Glutamatergic neuron (in vitro differentiated cells): Measurements from ENCODE around the gene ABR. TPM values are rescaled to one million over a fixed set of nuclear protein-coding genes. Genes with fewer than 3 reads are reported as not detected.
"Not testable (repeated sequence)": the region's sequence is repeated elsewhere in the genome, so short reads cannot be mapped to it uniquely, and the experiment has no call there.

Experiments
- DNase-seq: peaks from one replicate; pipeline ENCODE4 v3.0.0; 2022
- H3K27ac Mint-ChIP-seq: one replicate; pipeline ENCODE4 v1.8.0; 2020; ENCODE audit warnings: mild to moderate bottlenecking, mixed read lengths, inconsistent platforms; ENCODE audit not compliant: unreplicated experiment
- H3K27me3 Mint-ChIP-seq: one replicate; pipeline ENCODE4 v1.8.0; 2020; ENCODE audit warnings: mild to moderate bottlenecking, moderate library complexity, mixed read lengths, inconsistent platforms; ENCODE audit not compliant: unreplicated experiment
- H3K36me3 Mint-ChIP-seq: one replicate; pipeline ENCODE4 v1.8.0; 2020; ENCODE audit warnings: mild to moderate bottlenecking, mixed read lengths, inconsistent platforms; ENCODE audit not compliant: unreplicated experiment
- H3K4me1 Mint-ChIP-seq: one replicate; pipeline ENCODE4 v1.8.0; 2020; ENCODE audit warnings: mild to moderate bottlenecking, low read depth, mixed read lengths, inconsistent platforms; ENCODE audit not compliant: unreplicated experiment
- H3K4me3 Mint-ChIP-seq: one replicate; pipeline ENCODE4 v1.8.0; 2020; ENCODE audit warnings: mild to moderate bottlenecking, mixed read lengths, inconsistent platforms; ENCODE audit not compliant: unreplicated experiment
- H3K9me3 Mint-ChIP-seq: one replicate; pipeline ENCODE4 v1.8.0; 2020; ENCODE audit warnings: mild to moderate bottlenecking, moderate library complexity, mixed read lengths, inconsistent platforms; ENCODE audit not compliant: unreplicated experiment
- CTCF ChIP-seq: fragments of 200-600 bp; sonication (generic); IDR thresholded peaks from one replicate; pipeline ENCODE4 v1.5.0; 2021; ENCODE audit not compliant: partially characterized antibody, unreplicated experiment
- total RNA-seq: library from RNA; stranded (reverse); fragmentation: NEBNext Ultra II Directional; extraction: Animal tissue kit (Norgen Biotek cat#: 25700); gene quantifications from one replicate; pipeline ENCODE4 v1.2.1, GENCODE V29; 2021; ENCODE audit not compliant: unreplicated experiment

Gene ABR
- total RNA-seq, 1 donor from 2014 or later, result 219 TPM

DNA sequence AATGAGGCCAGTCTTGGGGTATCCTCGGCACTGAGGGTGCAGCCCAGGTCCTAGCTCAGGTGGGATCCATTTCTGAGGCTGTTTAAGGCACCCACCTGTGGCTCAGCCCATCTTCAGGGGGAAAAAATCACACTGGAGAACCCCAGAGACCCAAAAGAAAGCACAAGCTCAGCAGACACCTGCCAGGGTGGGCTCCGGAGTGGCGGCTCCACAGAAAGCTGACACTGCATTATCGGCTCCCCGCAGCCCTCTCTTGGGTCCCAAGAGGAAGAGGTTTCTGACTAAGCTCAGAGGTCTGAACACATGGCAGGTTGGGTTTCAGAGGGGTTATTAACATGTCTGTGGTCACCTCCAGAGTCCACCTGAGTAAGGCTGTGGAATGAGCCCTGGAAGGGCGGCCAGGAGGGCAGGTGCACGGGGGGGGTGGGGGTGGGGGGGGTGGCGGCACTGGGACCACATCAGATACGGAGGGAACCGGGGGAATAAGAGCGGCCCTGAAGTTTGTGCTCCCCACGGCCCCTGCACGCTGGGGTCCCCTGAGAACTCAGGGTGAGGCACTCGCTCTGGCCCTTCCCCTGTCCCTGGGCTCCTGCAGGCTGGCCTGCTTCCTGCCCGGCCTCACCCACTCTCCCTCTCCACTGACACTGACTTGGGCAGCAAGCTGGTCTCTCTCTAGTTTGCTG is 103.3 kb downstream of the ABR start:
- TF ChIP-seq CTCF, result no peak
- Mint-ChIP-seq H3K27ac (no peak overlapping the region), H3K27me3 (peaks cover 13% of the 10 kb centered on the region), H3K9me3 (peaks cover 10% of the 10 kb centered on the region), H3K4me1 (peaks cover 20% of the 10 kb centered on the region), H3K4me3 (no peak overlapping the region), H3K36me3 (no peaks in the 10 kb centered on the region)
- DNase-seq, result no peak

GRCh38 chr17:1074886-1075605 is 104.7 kb downstream of the ABR start:
- H3K4me1 Mint-ChIP-seq, result peaks cover 20% of the 10 kb centered on the region
- H3K36me3 Mint-ChIP-seq, result no peaks in the 10 kb centered on the region
- H3K27me3 Mint-ChIP-seq, result peaks cover 13% of the 10 kb centered on the region
- no peak for DNase-seq
- H3K27ac Mint-ChIP-seq, result no peak overlapping the region
- H3K4me3 Mint-ChIP-seq, result no peak overlapping the region
- no peak for TF ChIP-seq CTCF
- H3K9me3 Mint-ChIP-seq, result peaks cover 10% of the 10 kb centered on the region

DNA sequence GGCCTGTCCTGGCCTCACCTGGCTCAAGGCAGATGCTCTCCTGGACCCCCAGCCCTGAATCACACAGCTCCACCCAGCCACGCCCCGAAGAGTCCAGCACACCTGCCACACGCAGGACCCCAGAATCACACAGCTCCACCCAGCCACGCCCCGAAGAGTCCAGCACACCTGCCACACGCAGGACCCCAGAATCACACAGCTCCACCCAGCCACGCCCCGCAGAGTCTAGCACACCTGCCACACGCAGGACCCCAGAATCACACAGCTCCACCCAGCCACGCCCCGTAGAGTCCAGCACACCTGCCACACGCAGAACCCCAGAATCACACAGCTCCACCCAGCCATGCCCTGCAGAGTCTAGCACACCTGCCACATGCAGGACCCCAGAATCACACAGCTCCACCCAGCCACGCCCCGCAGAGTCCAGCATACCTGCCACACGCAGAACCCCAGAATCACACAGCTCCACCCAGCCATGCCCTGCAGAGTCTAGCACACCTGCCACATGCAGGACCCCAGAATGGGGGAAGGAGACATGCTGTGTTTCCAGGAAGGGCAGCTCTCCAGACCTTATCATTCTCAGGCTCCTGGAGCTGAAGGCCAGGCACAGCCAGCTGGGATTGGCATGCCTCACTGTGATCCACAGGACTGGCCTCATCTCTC is 105.7 kb downstream of the ABR start:
- H3K4me1 Mint-ChIP-seq, result peaks cover 18% of the 10 kb centered on the region
- DNase-seq, H3K36me3 Mint-ChIP-seq, H3K9me3 Mint-ChIP-seq, H3K27me3 Mint-ChIP-seq, H3K4me3 Mint-ChIP-seq, H3K27ac Mint-ChIP-seq: not testable (repeated sequence)

DNA sequence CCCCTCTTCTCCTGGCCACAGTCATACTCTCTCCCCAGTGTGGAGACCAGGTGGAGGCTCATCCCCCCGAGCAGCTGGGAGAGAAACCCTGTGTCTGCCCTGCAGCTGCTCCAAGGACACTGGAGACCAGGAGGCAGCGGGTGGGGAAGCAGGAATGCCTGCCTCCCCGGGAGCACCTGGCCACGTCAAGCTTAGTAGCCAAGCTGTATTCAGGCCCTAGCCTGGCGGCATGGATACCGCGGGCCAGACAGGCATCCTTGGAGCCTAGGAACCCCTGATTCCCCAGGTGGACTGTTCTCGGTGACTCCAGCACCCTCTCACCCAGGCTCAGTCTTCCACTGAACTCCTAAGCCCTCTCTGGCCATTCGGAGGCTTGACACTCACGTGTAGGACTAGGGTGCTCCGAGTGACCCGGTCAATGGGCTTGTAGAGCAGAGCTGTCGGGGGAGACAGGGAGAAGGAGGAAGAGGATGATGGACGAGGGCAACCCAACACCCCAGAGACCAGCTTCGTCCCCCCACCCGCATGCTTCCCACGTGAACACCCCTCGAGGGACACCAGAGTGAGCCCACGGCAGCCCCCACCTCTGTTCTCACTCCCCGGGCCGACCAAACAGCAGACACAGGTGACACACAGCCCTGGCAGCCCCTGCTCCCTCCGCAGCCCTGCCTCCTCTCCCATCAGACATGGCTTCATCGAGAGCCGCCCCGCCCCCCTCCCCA is 106.4 kb downstream of the ABR start:
- Mint-ChIP-seq H3K9me3 (peaks cover 11% of the 10 kb centered on the region), H3K4me3 (no peak overlapping the region), H3K36me3 (no peaks in the 10 kb centered on the region), H3K27me3 (peaks cover 8% of the 10 kb centered on the region), H3K27ac (no peak overlapping the region), H3K4me1 (peaks cover 16% of the 10 kb centered on the region)
- TF ChIP-seq CTCF, result no peak
- no peak for DNase-seq

DNA sequence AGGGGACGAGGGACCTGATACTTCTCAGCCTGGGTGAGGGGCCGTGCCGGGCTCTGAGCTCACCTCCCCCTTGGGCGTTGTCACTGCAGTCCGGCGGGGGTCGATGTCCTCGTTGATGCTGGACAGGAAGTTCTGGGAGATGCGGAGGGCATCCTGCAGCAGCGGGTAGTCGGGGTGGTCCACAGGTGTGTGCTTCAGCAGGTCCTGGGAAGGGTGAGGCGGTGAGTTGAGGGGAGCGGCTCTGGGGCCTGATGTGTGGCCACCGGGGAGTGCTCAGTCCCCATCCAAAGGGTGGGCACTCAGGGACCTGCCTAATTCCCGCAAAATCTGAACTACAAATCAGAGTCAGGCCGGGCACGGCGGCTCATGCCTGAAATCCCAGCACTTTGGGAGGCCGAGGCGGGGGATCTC is 107.2 kb downstream of the ABR start:
- Mint-ChIP-seq H3K27ac (no peak overlapping the region), H3K4me3 (no peak overlapping the region), H3K36me3 (peaks cover 8% of the 10 kb centered on the region), H3K4me1 (peaks cover 16% of the 10 kb centered on the region), H3K27me3 (peaks cover 7% of the 10 kb centered on the region), H3K9me3 (peaks cover 9% of the 10 kb centered on the region)
- DNase-seq, result no peak
- TF ChIP-seq CTCF, result no peak
